Activated naive CD8-positive, alpha-beta T cell treated with anti-CD3 and anti-CD28 coated beads, Interleukin-2, amount 50 U/mL, for 24 hours (primary cell): Measurements from ENCODE around the gene C1orf53.
"Not testable (repeated sequence)": the region's sequence is repeated elsewhere in the genome, so short reads cannot be mapped to it uniquely, and the experiment has no call there.

Experiments
- ATAC-seq: fragments of 150-1000 bp; cut with Tn5 transposase; one replicate; pipeline ENCODE4 v1.10.0; 2021
- DNase-seq: peaks from one replicate; pipeline ENCODE4 v3.0.0; 2021
- H3K27ac Mint-ChIP-seq: one replicate; pipeline ENCODE4 v1.8.0; 2021; ENCODE audit warnings: mild to moderate bottlenecking, mixed read lengths
- H3K27me3 Mint-ChIP-seq: one replicate; pipeline ENCODE4 v1.8.0; 2021; ENCODE audit warnings: mixed read lengths
- H3K36me3 Mint-ChIP-seq: one replicate; pipeline ENCODE4 v1.8.0; 2021; ENCODE audit warnings: low read depth, mixed read lengths
- H3K4me1 Mint-ChIP-seq: one replicate; pipeline ENCODE4 v1.8.0; 2021; ENCODE audit warnings: mixed read lengths
- H3K4me3 Mint-ChIP-seq: one replicate; pipeline ENCODE4 v1.8.0; 2021; ENCODE audit warnings: mild to moderate bottlenecking, moderate library complexity, mixed read lengths
- H3K9me3 Mint-ChIP-seq: one replicate; pipeline ENCODE4 v1.8.0; 2021; ENCODE audit warnings: mixed read lengths

C1orf53 gene

DNA sequence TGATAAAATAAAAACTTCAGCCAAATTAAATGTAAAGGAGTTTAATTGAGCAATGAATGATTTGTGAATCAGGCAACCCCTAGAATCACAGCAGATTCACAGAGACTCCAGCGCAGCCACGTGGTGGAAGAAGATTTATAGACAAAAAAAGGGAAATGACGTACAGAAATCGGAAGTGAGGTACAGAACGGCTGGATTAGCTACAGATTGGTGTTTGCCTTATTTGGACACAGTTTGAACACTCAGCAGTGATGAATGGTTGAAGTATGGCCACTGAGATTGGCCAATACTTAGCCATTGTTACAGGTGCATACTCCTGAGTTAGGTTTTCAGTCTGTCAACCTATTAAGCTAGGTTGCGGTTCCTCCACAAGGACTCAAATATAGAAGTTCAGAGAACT, 51.0 kb downstream of the C1orf53 start:
- H3K27me3 Mint-ChIP-seq, H3K9me3 Mint-ChIP-seq, ATAC-seq, H3K27ac Mint-ChIP-seq, H3K36me3 Mint-ChIP-seq, H3K4me3 Mint-ChIP-seq, DNase-seq: not testable (repeated sequence)
- peaks cover 26% of the 10 kb centered on the region for H3K4me1 Mint-ChIP-seq

DNA sequence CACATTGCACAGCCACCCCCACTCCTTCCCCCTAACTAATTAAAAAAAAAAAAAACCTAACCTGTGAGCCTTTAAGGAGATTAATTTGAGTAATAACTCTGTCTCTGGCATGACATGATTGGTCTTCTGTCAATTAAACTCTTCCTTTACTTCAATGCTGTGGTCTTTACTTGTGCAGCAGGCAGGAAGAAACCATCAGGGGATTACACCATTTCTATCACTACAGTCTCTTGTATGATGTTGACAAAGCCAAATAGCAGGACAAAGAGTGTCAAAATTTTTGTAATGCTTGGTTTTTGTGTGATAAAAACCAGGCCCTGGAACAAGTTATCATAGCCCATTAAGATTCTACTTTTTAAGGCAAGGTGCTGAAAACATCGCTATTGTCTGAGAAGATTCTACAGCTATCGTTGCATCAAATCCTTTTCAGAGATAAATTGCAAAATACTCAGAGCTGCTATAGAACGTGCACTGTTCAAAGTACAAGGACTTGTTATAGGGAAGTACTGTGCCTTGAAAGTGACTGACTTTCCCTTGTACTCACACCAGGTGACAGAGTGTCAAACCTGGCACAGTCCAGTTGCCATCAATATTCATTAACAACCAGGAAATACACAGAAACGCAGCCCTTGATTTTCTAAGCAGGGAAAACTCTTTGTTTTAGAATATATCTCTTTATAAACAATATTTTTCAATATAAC, 52.4 kb downstream of the C1orf53 start:
- DNase-seq (no peak), ATAC-seq (no peak)
- Mint-ChIP-seq H3K36me3 (no peaks in the 10 kb centered on the region), H3K4me3 (no peak overlapping the region), H3K9me3 (peaks cover 2% of the 10 kb centered on the region), H3K27me3 (peaks cover 4% of the 10 kb centered on the region), H3K27ac (no peak overlapping the region), H3K4me1 (peaks cover 12% of the 10 kb centered on the region)

DNA sequence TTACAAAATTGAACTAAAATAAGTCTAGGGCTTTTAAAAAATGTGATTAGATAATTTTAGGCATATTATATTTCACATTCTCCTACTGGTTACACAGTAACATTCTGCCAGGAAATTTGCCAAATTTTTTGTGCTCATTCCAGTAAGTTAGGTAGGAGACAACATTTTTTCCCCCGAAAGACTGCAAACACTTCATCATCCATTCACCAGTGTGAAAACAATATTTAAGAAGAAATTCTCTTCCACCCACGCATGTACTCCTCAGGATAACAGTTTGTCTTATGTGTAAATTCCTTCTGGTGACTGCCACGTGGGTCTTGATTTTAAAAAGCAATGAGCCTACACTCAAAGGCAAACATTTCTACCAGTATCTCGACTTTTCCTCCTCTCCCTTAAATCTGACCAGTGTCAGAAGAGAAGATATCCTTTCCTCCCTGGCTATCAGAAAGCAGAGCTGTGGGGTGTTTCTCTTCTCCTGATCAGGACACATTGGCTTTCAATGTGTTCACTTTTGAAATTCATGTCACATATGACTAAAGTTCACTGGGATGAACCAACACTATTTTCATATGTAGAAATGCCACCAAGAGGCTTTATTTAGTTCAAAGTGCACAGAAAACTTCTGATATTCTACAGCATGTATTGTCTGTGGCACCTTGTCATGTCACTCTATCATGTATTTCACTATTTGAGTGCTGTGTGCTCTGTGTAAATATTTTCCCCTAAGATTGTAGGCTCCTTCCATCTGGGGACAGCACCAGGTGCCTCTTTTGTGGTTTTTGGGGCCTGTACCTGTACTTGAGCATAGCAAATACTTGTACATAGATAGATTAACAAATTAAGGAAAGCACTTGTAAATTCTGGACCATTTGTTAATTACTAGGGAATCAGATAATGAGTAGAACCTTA, 53.3 kb downstream of the C1orf53 start:
- Mint-ChIP-seq H3K4me1 (peaks cover 9% of the 10 kb centered on the region), H3K4me3 (no peak overlapping the region), H3K36me3 (no peaks in the 10 kb centered on the region), H3K27me3 (peaks cover 4% of the 10 kb centered on the region), H3K9me3 (no peaks in the 10 kb centered on the region), H3K27ac (no peak overlapping the region)
- peak; percentile 63 for ATAC-seq
- DNase-seq: no peak
